Measurements from ENCODE around the gene CNIH3. TPM values are rescaled to one million over a fixed set of nuclear protein-coding genes. Genes with fewer than 3 reads are reported as not detected.

The CNIH3 gene
- total RNA-seq, 1 experiment from 2014 or later: 4.2 TPM

GRCh38 chr1:224735159-224735558, 119.0 kb downstream of the CNIH3 start:
- H2AFZ ChIP-seq (ENCODE audit: low read length): no peak overlapping the region
- H3K23me2 ChIP-seq (ENCODE audit: insufficient read length, low read depth, low read length, poor library complexity, severe bottlenecking): no peaks in the 10 kb centered on the region
- H3K4me1 ChIP-seq (ENCODE audit: insufficient read depth, low read length): peaks cover 12% of the 10 kb centered on the region; the same call in 1 of the 2 replicates
- peaks cover 66 to 72% of the 10 kb centered on the region in 2 experiments for H3K4me1 Mint-ChIP-seq
- H4K91ac ChIP-seq (ENCODE audit: insufficient read length, low read depth, low read length): no peak overlapping the region
- TF ChIP-seq CTCF (conservative IDR thresholded peaks at IDR 0.05): no peak
- no peak overlapping the region for H3K4me3 Mint-ChIP-seq
- H2BK20ac ChIP-seq (ENCODE audit: low read depth, low read length, poor library complexity, severe bottlenecking): no peak overlapping the region
- H2BK120ac ChIP-seq (ENCODE audit: low read depth, low read length, poor library complexity, severe bottlenecking): no peak overlapping the region
- no peak overlapping the region for H3K4me2 ChIP-seq (ENCODE audit: insufficient read depth, insufficient read length, low read length)
- H3K23ac ChIP-seq (ENCODE audit: insufficient read length, low read depth, low read length): no peak overlapping the region
- no peaks in the 10 kb centered on the region for H3K79me2 ChIP-seq (ENCODE audit: insufficient read depth, low read length)
- H3K9me3 ChIP-seq (ENCODE audit: control insufficient read depth, low read depth, low read length): no peaks in the 10 kb centered on the region
- no peaks in the 10 kb centered on the region for H3K79me1 ChIP-seq (ENCODE audit: insufficient read depth, low read depth, low read length, poor library complexity, severe bottlenecking)
- no peak overlapping the region for H3K27ac Mint-ChIP-seq
- H2BK15ac ChIP-seq (ENCODE audit: low read depth, low read length): no peak overlapping the region
- H3K4ac ChIP-seq (ENCODE audit: low read depth, low read length): no peak overlapping the region
- no peak overlapping the region for H3T11ph ChIP-seq (ENCODE audit: low read length)
- no peak overlapping the region for H4K5ac ChIP-seq (ENCODE audit: insufficient read length, low read depth, low read length)
- H2BK5ac ChIP-seq (ENCODE audit: insufficient read length, low read length): no peak overlapping the region
- WGBS (ENCODE audit: extremely low coverage, insufficient read length, low lambda C conversion rate): no CpG with 5 or more reads among the region's 6 CpGs
- DNase-seq: no peak
- no peak overlapping the region for H3K56ac ChIP-seq (ENCODE audit: insufficient read length, low read depth, low read length)
- no peak overlapping the region for H3K14ac ChIP-seq (ENCODE audit: insufficient read depth, low read length)
- H3K27ac ChIP-seq (ENCODE audit: insufficient read length, low read depth, low read length): no peak overlapping the region
- H3K36me3 Mint-ChIP-seq (ENCODE audit: insufficient read depth in 1 of 3, low read depth in 3 of 3): no peaks in the 10 kb centered on the region
- no peaks in the 10 kb centered on the region for H4K20me1 ChIP-seq (ENCODE audit: control insufficient read depth, insufficient read depth, insufficient read length)
- no peak overlapping the region for H3K9ac ChIP-seq (ENCODE audit: extremely low read depth, insufficient read length, low read length)
- no peak overlapping the region for H3K18ac ChIP-seq (ENCODE audit: insufficient read length, low read depth, low read length)
- H2BK12ac ChIP-seq (ENCODE audit: insufficient read length, low read depth, low read length): no peak overlapping the region
- H3K27me3 Mint-ChIP-seq (ENCODE audit: low read depth): peaks cover 12% of the 10 kb centered on the region; the same call in 1 of the 2 replicates
- H3K9me3 Mint-ChIP-seq: no peaks in the 10 kb centered on the region
- no peak overlapping the region for H4K8ac ChIP-seq (replicated peaks; ENCODE audit: insufficient read length, low read depth, low read length)
- no peaks in the 10 kb centered on the region for H3K27me3 ChIP-seq (ENCODE audit: insufficient read depth, low read length)
- no peak overlapping the region for H2AK5ac ChIP-seq (ENCODE audit: insufficient read length, low read length)
